HG03108 (cell line): ENCODE results near the gene PHF2.

Source experiments
- ATAC-seq: cut with Tn5 transposase; IDR thresholded peaks from one replicate; pipeline ENCODE4 v1.9.1; 2021; ENCODE audit warnings: moderate library complexity; ENCODE audit not compliant: unreplicated experiment

The PHF2 gene

GRCh38 chr9:93675336-93676150, 99.2 kb downstream of the PHF2 start:
- ATAC-seq = no peak

GRCh38 chr9:93676310-93677047, 100.1 kb downstream of the PHF2 start:
- no peak for ATAC-seq

DNA sequence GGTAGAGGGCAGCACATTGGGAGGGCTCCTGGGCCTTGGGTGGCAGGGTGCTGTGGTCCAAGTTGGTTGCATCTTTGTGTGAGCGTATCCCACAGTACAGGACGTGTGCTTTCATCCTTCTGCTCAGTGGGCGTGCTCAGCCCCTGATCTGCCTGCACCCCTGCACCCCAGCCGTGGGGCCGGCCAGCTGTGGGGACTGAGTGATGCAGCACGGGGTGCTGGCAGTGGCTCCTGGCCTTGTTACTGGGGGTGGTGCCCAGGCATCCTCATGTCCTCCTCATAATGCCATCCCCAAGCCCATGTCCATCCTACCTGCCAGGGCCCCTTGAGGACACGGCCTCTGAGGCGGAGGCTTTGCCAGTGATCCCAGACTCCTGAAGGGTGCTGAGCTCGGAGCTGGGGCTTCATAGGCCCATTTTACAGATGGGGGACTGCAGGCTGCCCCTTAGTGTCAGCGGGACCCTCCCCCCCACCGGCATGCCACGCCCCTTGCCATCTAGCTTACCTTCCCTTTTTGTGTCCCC, 100.7 kb downstream of the PHF2 start:
- ATAC-seq = no peak

GRCh38 chr9:93677641-93678136, 101.3 kb downstream of the PHF2 start:
- ATAC-seq = no peak

DNA sequence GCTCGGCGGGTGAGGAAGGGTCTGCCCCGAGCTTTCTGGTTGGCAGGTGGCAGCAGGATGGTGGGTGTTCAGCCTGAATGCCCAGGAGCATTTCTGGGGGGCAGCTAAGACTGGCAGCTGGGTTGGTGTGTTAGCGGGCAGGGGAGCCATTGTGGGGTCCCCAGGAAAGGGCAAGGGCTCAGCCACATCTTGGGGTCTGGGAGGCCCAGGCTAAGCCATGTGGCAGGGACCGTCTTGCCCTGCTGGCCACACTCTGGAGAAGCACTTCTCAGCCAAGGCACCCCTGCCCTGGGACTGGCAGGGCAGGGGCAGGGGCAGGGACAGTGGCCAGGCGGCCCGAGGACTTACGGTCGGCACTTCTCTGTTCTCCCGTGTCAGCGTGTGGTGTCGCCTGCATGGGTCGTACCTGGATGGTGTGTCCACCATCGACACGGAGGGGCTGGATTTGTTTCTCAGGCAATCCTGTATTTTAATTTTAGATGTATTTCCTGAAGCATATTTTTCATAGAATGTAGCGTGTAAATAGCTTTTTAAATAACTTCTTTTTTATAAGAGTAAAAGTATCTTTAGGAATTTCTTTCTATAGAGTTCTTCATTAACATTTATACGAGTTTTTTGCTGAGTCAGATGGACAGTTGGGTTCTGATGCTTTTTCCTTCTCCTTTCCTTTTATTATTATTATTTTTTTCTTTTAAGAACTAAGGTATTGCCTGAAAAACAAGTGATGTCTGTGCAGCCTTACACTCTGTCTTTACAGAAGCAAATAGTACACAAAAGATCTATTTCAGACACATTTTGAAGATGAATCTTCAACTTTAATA, 102.0 kb downstream of the PHF2 start:
- no peak for ATAC-seq

GRCh38 chr9:93679536-93680442, 103.4 kb downstream of the PHF2 start:
- no peak for ATAC-seq

GRCh38 chr9:93680443-93681268, 104.3 kb downstream of the PHF2 start:
- ATAC-seq = no peak

- no peak for ATAC-seq
Measured at GRCh38 chr9:93681269-93682154, 105.1 kb downstream of the PHF2 start.

- no peak for ATAC-seq
Measured at GRCh38 chr9:93682155-93682968, 106.0 kb downstream of the PHF2 start.

GRCh38 chr9:93683331-93684134, 107.1 kb downstream of the PHF2 start:
- no peak for ATAC-seq

GRCh38 chr9:93684161-93684765, 107.9 kb downstream of the PHF2 start:
- ATAC-seq = no peak

GRCh38 chr9:93684806-93685543, 108.6 kb downstream of the PHF2 start:
- ATAC-seq = no peak

- no peak for ATAC-seq
Measured at GRCh38 chr9:93686127-93686879, 109.9 kb downstream of the PHF2 start.

DNA sequence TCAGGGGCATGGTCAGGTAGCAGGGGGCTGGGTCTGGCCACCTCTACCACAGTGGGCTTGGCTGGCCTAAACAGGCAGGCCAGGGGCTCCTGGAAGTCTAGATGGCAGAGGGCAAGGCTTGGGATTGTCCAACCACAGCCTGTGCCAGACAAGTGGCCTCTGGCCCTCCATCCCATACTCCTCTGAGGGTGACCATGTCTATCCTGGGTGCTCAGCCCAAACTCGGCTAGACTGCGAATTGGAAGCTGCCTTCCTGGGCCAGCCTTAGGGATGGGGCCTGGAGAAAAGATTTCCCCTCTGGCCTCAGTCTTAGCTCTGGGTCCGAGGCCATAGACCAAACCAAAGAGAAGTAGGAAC, 110.5 kb downstream of the PHF2 start:
- ATAC-seq = no peak

DNA sequence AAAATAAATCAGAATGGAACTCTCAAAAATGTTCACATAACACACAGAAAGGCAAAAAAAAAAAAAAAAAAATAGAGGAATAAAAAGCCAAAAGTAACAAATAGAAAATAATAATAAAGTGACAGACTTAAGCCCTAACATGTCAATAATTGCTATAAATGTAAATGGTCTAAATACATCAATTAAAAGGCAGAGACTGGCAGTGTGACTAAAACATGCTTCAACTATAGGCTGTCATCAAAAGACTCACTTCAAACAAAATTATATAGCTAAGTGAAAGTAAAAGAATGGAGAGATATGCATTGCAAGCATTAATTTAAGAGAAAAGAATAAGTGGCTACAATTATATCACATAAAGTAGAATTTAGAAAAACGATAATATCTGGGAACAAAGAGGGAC, 114.2 kb downstream of the PHF2 start:
- no peak for ATAC-seq
